Gastrocnemius medialis (tissue), 4 donors: ENCODE results near the gene SPINK8.

Experiments
- POLR2A ChIP-seq, 2 donors: fragments of 450-650 bp; IDR thresholded peaks; one replicate each; pipeline ENCODE4 v1.6.1; 2017; ENCODE audit warnings: antibody characterized with exemption in 2 of 2, mild to moderate bottlenecking in 2 of 2, moderate library complexity in 2 of 2
- TF ChIP-seq, protein P1 (sequence below), 5 experiments: fragments of 450-650 bp in 3 of 5; fragments of 200-600 bp in 2 of 5; sonication (generic) in 2 of 5; IDR thresholded peaks in 4 of 5; conservative IDR thresholded peaks in 1 of 5; 1 replicate in 4 of 5; 2 replicates in 1 of 5; pipeline ENCODE4 v1.5.1; 2016 to 2019; ENCODE audit warnings: antibody characterized with exemption in 5 of 5, mild to moderate bottlenecking in 3 of 5, moderate library complexity in 3 of 5

- TF ChIP-seq, protein P1, sequence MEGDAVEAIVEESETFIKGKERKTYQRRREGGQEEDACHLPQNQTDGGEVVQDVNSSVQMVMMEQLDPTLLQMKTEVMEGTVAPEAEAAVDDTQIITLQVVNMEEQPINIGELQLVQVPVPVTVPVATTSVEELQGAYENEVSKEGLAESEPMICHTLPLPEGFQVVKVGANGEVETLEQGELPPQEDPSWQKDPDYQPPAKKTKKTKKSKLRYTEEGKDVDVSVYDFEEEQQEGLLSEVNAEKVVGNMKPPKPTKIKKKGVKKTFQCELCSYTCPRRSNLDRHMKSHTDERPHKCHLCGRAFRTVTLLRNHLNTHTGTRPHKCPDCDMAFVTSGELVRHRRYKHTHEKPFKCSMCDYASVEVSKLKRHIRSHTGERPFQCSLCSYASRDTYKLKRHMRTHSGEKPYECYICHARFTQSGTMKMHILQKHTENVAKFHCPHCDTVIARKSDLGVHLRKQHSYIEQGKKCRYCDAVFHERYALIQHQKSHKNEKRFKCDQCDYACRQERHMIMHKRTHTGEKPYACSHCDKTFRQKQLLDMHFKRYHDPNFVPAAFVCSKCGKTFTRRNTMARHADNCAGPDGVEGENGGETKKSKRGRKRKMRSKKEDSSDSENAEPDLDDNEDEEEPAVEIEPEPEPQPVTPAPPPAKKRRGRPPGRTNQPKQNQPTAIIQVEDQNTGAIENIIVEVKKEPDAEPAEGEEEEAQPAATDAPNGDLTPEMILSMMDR (IDR thresholded peaks at IDR 0.05 in 4 of 5, conservative IDR thresholded peaks at IDR 0.05 in 1 of 5), result peak in 2 of 5 experiments; percentile 20 to 28
- peak; percentile 63 to 85 for TF ChIP-seq POLR2A (IDR thresholded peaks at IDR 0.05)
Observed at GRCh38 chr3:48301020-48301799, 32.3 kb downstream of the SPINK8 start, which contains the start of gene NME6.
